CD14-positive monocyte (primary cell): ENCODE measurements around the gene ZBTB7C. TPM values are rescaled to one million over a fixed set of nuclear protein-coding genes. Genes with fewer than 3 reads are reported as not detected.

Experiments
- DNase-seq, 3 donors: peaks; one replicate each; pipeline ENCODE4 v3.0.0-alpha.2; 2011 to 2022
- H2AFZ ChIP-seq: 2 replicates; pipeline ENCODE4 v1.6.0; 2012; ENCODE audit warnings: mild to moderate bottlenecking, low read depth, low read length, inconsistent platforms; ENCODE audit not compliant: insufficient read depth, poor library complexity, severe bottlenecking
- H3K27ac ChIP-seq, 2 donors: 1 replicate in 1 of 2; 2 replicates in 1 of 2; pipeline ENCODE4 v1.5.1; 2012 to 2013; ENCODE audit warnings: low read length in 2 of 2, control low read depth in 1 of 2, inconsistent platforms in 1 of 2, low read depth in 1 of 2, mild to moderate bottlenecking in 1 of 2
- H3K27me3 ChIP-seq, 2 donors: one replicate each; pipeline versions ENCODE4 v1.6.0 to v1.6.1; 2011 to 2013; ENCODE audit warnings: low read length in 2 of 2; ENCODE audit not compliant: control insufficient read depth in 2 of 2, insufficient read depth in 2 of 2
- H3K36me3 ChIP-seq, 2 donors: replicated peaks in 1 of 2; 1 replicate in 1 of 2; 2 replicates in 1 of 2; pipeline versions ENCODE4 v1.5.1 to v1.6.1; 2012 to 2013; ENCODE audit warnings: low read length in 2 of 2, control low read depth in 1 of 2, inconsistent platforms in 1 of 2, mild to moderate bottlenecking in 1 of 2; ENCODE audit not compliant: insufficient read depth in 2 of 2, control insufficient read depth in 1 of 2
- H3K4me1 ChIP-seq, 2 donors: 1 replicate in 1 of 2; 2 replicates in 1 of 2; pipeline versions ENCODE4 v1.5.1 to v1.6.1; 2012 to 2013; ENCODE audit warnings: low read length in 2 of 2, control low read depth in 1 of 2, inconsistent platforms in 1 of 2, mild to moderate bottlenecking in 1 of 2, moderate library complexity in 1 of 2; ENCODE audit not compliant: insufficient read depth in 2 of 2, control insufficient read depth in 1 of 2
- H3K4me2 ChIP-seq: replicated peaks from 2 replicates; pipeline ENCODE3; 2012; ENCODE audit warnings: low read length, moderate library complexity, mild to moderate bottlenecking; ENCODE audit not compliant: poor library complexity, severe bottlenecking; ENCODE audit errors: extremely low read depth
- H3K4me3 ChIP-seq, 3 experiments: fragments of 200-600 bp in 1 of 3; sonication (generic) in 1 of 3; replicated peaks in 1 of 3; 1 replicate in 2 of 3; 2 replicates in 1 of 3; pipeline ENCODE4 v1.5.1; 2011 to 2013; ENCODE audit warnings: low read length in 3 of 3, mild to moderate bottlenecking in 3 of 3, control low read depth in 2 of 3, low read depth in 2 of 3, inconsistent platforms in 1 of 3, moderate library complexity in 1 of 3
- H3K79me2 ChIP-seq: 2 replicates; pipeline ENCODE4 v1.6.0; 2012; ENCODE audit warnings: mild to moderate bottlenecking, control low read depth, inconsistent platforms, low read length, moderate library complexity; ENCODE audit not compliant: insufficient read depth
- H3K9ac ChIP-seq: 2 replicates; pipeline ENCODE4 v1.6.0; 2017; ENCODE audit warnings: low read length, mild to moderate bottlenecking; ENCODE audit not compliant: insufficient read depth, poor library complexity, severe bottlenecking
- H3K9me3 ChIP-seq, 2 donors: replicated peaks in 1 of 2; 1 replicate in 1 of 2; 2 replicates in 1 of 2; pipeline versions ENCODE4 v1.5.1 to v1.6.1; 2012 to 2013; ENCODE audit warnings: low read length in 2 of 2, control low read depth in 1 of 2; ENCODE audit not compliant: control insufficient read depth in 1 of 2, insufficient read depth in 1 of 2
- H4K20me1 ChIP-seq: 2 replicates; pipeline ENCODE4 v1.6.0; 2012; ENCODE audit warnings: mild to moderate bottlenecking, low read length, control low read depth, moderate library complexity; ENCODE audit not compliant: insufficient read depth
- H3K27ac Mint-ChIP-seq, 7 donors: one replicate each; pipeline ENCODE4 v1.8.0; 2020; ENCODE audit warnings: mild to moderate bottlenecking in 7 of 7, mixed read lengths in 7 of 7, moderate library complexity in 6 of 7, inconsistent platforms in 2 of 7
- H3K27me3 Mint-ChIP-seq, 3 donors: one replicate each; pipeline ENCODE4 v1.8.0; 2021 to 2022; ENCODE audit warnings: low read depth in 3 of 3, mild to moderate bottlenecking in 3 of 3, mixed read lengths in 3 of 3, moderate library complexity in 3 of 3, inconsistent platforms in 1 of 3
- H3K36me3 Mint-ChIP-seq, 2 donors: one replicate each; pipeline ENCODE4 v1.8.0; 2020; ENCODE audit warnings: mixed read lengths in 2 of 2, inconsistent platforms in 1 of 2, mild to moderate bottlenecking in 1 of 2
- H3K4me1 Mint-ChIP-seq: one replicate; pipeline ENCODE4 v1.8.0; 2020; ENCODE audit warnings: mild to moderate bottlenecking, mixed read lengths
- H3K4me3 Mint-ChIP-seq, 2 donors: one replicate each; pipeline ENCODE4 v1.8.0; 2020; ENCODE audit warnings: mild to moderate bottlenecking in 2 of 2, mixed read lengths in 2 of 2, moderate library complexity in 1 of 2
- H3K9me3 Mint-ChIP-seq, 7 donors: one replicate each; pipeline ENCODE4 v1.8.0; 2020 to 2022; ENCODE audit warnings: mixed read lengths in 7 of 7, mild to moderate bottlenecking in 6 of 7, moderate library complexity in 6 of 7, inconsistent platforms in 2 of 7
- WGBS: methylation state at CpG from one replicate; pipeline ENCODE4 v1.1.5; 2013; ENCODE audit warnings: missing lambda C conversion rate; ENCODE audit not compliant: insufficient coverage; 5-methylcytosine and 5-hydroxymethylcytosine counted together
- intact Hi-C, 2 donors: fragments of 100-400 bp; cut with micrococcal nuclease; formaldehyde crosslinking; loops; one replicate each; pipeline versions ENCODE4 v1.15.0 to v1.15.1; 2023
- polyA plus RNA-seq, 3 donors: library from polyadenylated mRNA; depleted of rRNA in 1 of 3; unstranded in 2 of 3; stranded (reverse) in 1 of 3; fragments of 300-500 nt in 2 of 3; fragments of >200 nt in 1 of 3; fragmentation: Illumina TruSeq in 2 of 3; gene quantifications; 1 replicate in 2 of 3; 2 replicates in 1 of 3; pipeline ENCODE4 v1.2.3, GENCODE V29; 2012 to 2021
- TF ChIP-seq, protein P1 (sequence below): fragments of 200-600 bp; IDR thresholded peaks from one replicate; pipeline ENCODE4 v1.8.0; 2022; ENCODE audit warnings: antibody characterized with exemption, mild to moderate bottlenecking

ZBTB7C gene
- polyA plus RNA-seq, 3 donors = 0.03 to 0.09 TPM; not detected in 1

DNA sequence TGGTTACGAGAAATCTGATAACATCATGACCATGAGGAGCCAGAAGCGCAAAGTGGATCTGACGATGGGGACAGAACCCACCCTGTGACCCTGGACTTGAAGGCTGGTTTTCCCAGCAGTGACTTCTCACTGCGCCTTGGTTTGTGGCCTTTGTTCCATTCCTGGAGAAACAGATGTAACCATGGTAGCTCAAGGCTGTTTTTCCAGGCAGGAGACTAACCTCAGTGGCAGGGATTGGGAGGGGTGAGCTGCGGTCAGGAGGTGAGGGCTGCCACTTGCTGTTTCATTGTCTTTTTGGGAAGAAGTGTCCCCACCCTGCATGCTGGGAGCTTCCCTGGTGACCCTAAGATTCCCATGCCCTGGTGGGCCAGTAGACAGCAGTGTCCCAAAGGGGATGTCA lies 362.3 kb downstream of the ZBTB7C start:
- Histone ChIP-seq H3K36me3 (no peaks in the 10 kb centered on the region), H3K9me3 (peaks cover 0 to 5% of the 10 kb centered on the region in 2 donors), H3K27ac (no peak overlapping the region), H4K20me1 (no peaks in the 10 kb centered on the region), H3K9ac (no peak overlapping the region), H3K4me2 (no peak overlapping the region), H3K4me3 (no peak overlapping the region), H3K4me1 (no peaks in the 10 kb centered on the region), H3K27me3 (no peaks in the 10 kb centered on the region), H2AFZ (no peak overlapping the region), H3K79me2 (no peaks in the 10 kb centered on the region)
- intact Hi-C loops = no loop called here
- DNase-seq = no peak
- H3K4me3 Mint-ChIP-seq = no peak overlapping the region
- H3K36me3 Mint-ChIP-seq = no peaks in the 10 kb centered on the region
- TF ChIP-seq, protein P1, sequence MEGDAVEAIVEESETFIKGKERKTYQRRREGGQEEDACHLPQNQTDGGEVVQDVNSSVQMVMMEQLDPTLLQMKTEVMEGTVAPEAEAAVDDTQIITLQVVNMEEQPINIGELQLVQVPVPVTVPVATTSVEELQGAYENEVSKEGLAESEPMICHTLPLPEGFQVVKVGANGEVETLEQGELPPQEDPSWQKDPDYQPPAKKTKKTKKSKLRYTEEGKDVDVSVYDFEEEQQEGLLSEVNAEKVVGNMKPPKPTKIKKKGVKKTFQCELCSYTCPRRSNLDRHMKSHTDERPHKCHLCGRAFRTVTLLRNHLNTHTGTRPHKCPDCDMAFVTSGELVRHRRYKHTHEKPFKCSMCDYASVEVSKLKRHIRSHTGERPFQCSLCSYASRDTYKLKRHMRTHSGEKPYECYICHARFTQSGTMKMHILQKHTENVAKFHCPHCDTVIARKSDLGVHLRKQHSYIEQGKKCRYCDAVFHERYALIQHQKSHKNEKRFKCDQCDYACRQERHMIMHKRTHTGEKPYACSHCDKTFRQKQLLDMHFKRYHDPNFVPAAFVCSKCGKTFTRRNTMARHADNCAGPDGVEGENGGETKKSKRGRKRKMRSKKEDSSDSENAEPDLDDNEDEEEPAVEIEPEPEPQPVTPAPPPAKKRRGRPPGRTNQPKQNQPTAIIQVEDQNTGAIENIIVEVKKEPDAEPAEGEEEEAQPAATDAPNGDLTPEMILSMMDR = no peak
- WGBS = 98% methylated on average over 4 of the region's 5 CpGs
- peaks cover 4 to 28% (median 6%) of the 10 kb centered on the region in 3 donors for H3K27me3 Mint-ChIP-seq
- H3K27ac Mint-ChIP-seq = no peak overlapping the region
- peaks cover 0 to 12% (median 4%) of the 10 kb centered on the region in 7 donors for H3K9me3 Mint-ChIP-seq
- H3K4me1 Mint-ChIP-seq = no peaks in the 10 kb centered on the region

DNA sequence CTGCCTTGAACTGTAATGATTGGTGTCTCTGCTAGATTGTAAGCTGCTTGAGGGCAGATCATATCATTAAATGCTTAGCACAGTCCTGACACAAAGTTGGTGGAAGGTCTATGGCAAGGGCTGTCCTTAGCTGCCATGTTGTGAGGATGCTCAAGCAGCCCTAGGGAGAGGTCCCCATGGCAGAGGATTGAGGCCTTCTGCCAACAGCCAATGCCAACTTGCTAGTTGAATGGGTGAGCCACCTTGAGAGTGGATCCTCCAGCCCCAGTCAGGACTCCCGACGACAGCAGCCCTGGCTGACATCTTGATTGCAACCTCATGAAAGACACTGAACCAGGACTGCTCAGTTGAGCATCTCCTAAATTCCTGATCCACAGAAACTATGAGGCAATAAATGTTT lies 363.4 kb downstream of the ZBTB7C start:
- peaks cover 0 to 5% of the 10 kb centered on the region in 2 donors for H3K9me3 ChIP-seq
- no peaks in the 10 kb centered on the region for H3K79me2 ChIP-seq
- peaks cover 0 to 10% (median 4%) of the 10 kb centered on the region in 7 donors for H3K9me3 Mint-ChIP-seq
- H3K4me1 ChIP-seq = no peaks in the 10 kb centered on the region
- H2AFZ ChIP-seq = no peak overlapping the region
- H3K4me3 ChIP-seq = no peak overlapping the region
- intact Hi-C loops = no loop called here
- no peak overlapping the region for H3K4me2 ChIP-seq
- no peaks in the 10 kb centered on the region for H3K27me3 ChIP-seq
- no peaks in the 10 kb centered on the region for H3K36me3 ChIP-seq
- H3K27me3 Mint-ChIP-seq = peaks cover 5 to 23% (median 7%) of the 10 kb centered on the region in 3 donors
- H3K36me3 Mint-ChIP-seq = no peaks in the 10 kb centered on the region
- WGBS = 100% methylated on average over 2 of the region's 2 CpGs
- no peak overlapping the region for H3K4me3 Mint-ChIP-seq
- no peak overlapping the region for H3K9ac ChIP-seq
- H3K27ac ChIP-seq = no peak overlapping the region
- no peaks in the 10 kb centered on the region for H4K20me1 ChIP-seq
- TF ChIP-seq, protein P1 = no peak
- DNase-seq = no peak
- H3K4me1 Mint-ChIP-seq = no peaks in the 10 kb centered on the region
- no peak overlapping the region for H3K27ac Mint-ChIP-seq
